ENCODE measurements around the gene AKAP5. TPM values are rescaled to one million over a fixed set of nuclear protein-coding genes. Genes with fewer than 3 reads are reported as not detected.

Gene AKAP5
- total and polyA plus RNA-seq, 9 of the 15 experiments (the other 6 are each of a cell fraction or from before 2014, with no cell fraction given) = 0.06 to 0.94 (median 0.34) TPM

- no peak overlapping the region for H3K4me3 ChIP-seq
- intact Hi-C loops (cut with micrococcal nuclease) = loop anchor here (10.0 kb wide), 1 partner anchor 76 kb away; no protein-coding TSS in a partner anchor
- TF ChIP-seq MEIS2 (IDR thresholded peaks at IDR 0.05; ENCODE audit: partially characterized antibody) (peak; percentile 31), EP300 (IDR thresholded peaks at IDR 0.05; ENCODE audit: low read length) (no peak), TAF15 (IDR thresholded peaks at IDR 0.05; ENCODE audit: low read depth, low read length) (no peak), BRD4 (IDR thresholded peaks at IDR 0.05) (no peak), GMEB1 (CRISPR knock-in tag; IDR thresholded peaks at IDR 0.05) (no peak), PKNOX1 (IDR thresholded peaks at IDR 0.05) (peak; percentile 47), PBX2 (CRISPR knock-in tag; IDR thresholded peaks at IDR 0.05; ENCODE audit: low read depth) (no peak), PBX2 (tag; conservative IDR thresholded peaks at IDR 0.05; ENCODE audit: low read depth) (peak; percentile 76)
- no peaks in the 10 kb centered on the region for H3K4me1 ChIP-seq (replicated peaks in 1 of 2; ENCODE audit: control insufficient read depth in 2 of 2, insufficient read depth in 2 of 2, low read length in 2 of 2)
- H4K20me1 ChIP-seq (replicated peaks; ENCODE audit: control insufficient read depth, insufficient read depth, low read length) = no peaks in the 10 kb centered on the region
- H3K27ac ChIP-seq (ENCODE audit: extremely low read depth, low read depth, low read length) = no peak overlapping the region
- no TSS peak for BruUV-seq (replicated peaks)
- H3K9me3 ChIP-seq (replicated peaks; ENCODE audit: control insufficient read depth, insufficient read depth, low read depth, low read length) = no peaks in the 10 kb centered on the region
- ATAC-seq = no peak
- no peaks in the 10 kb centered on the region for H3K9me1 ChIP-seq (ENCODE audit: control insufficient read depth, insufficient read depth, low read length)
- no peak for DNase-seq (ENCODE audit: extremely low read depth in 1 of 4, low spot score in 3 of 4)
- H3K79me2 ChIP-seq (ENCODE audit: control insufficient read depth, insufficient read depth, low read length) = no peaks in the 10 kb centered on the region
- H3K27me3 ChIP-seq (ENCODE audit: control insufficient read depth in 2 of 2, insufficient read depth in 2 of 2, low read length in 2 of 2) = no peaks in the 10 kb centered on the region
- H3K36me3 ChIP-seq (ENCODE audit: control insufficient read depth, insufficient read depth, low read length) = peaks cover 84% of the 10 kb centered on the region
- ChIA-PET POLR2A (interaction anchor here (0.8 kb wide), 1 partner anchor 86 kb away, joined by 3 read pairs; no protein-coding TSS in a partner anchor), CTCF (ENCODE audit: low intra/inter-chr PET ratio) (no interaction called here)
- H2AFZ ChIP-seq (ENCODE audit: low read depth, low read length) = no peak overlapping the region
- no peak overlapping the region for H3K9ac ChIP-seq (ENCODE audit: insufficient read depth in 1 of 2, low read depth in 2 of 2, low read length in 2 of 2)
- H3K4me2 ChIP-seq (ENCODE audit: insufficient read depth, low read length) = no peak overlapping the region
- 55% methylated on average over 6 of the region's 8 CpGs for whole genome bisulfite sequencing (ENCODE audit: insufficient coverage, low coverage, missing lambda C conversion rate)
- no peak for FAIRE-seq
- in situ Hi-C loops (cut with MboI) = no loop called here
Observed at GRCh38 chr14:64421166-64421565, 44.1 kb upstream of the AKAP5 start.

Data from K562 (cell line).